Ascending aorta (tissue), 2 donors: ENCODE results near the gene UNC5C. TPM values are rescaled to one million over a fixed set of nuclear protein-coding genes. Genes with fewer than 3 reads are reported as not detected.

Source experiments
- DNase-seq, 2 donors: peaks; one replicate each; pipeline ENCODE4 v3.0.0-alpha.2; 2019; ENCODE audit warnings: low spot score in 2 of 2
- H3K27ac ChIP-seq, 2 donors: fragments of 200-600 bp; sonication (generic); one replicate each; pipeline ENCODE4 v1.5.1; 2016 to 2017; ENCODE audit warnings: mild to moderate bottlenecking in 1 of 2
- H3K27me3 ChIP-seq: fragments of 200-600 bp; sonication (generic); one replicate; pipeline ENCODE4 v1.5.1; 2017
- H3K36me3 ChIP-seq, 2 donors: fragments of 200-600 bp; sonication (generic); one replicate each; pipeline ENCODE4 v1.5.1; 2016
- H3K4me1 ChIP-seq, 2 donors: fragments of 200-600 bp; sonication (generic); one replicate each; pipeline ENCODE4 v1.5.1; 2016 to 2017; ENCODE audit warnings: mild to moderate bottlenecking in 1 of 2
- H3K4me3 ChIP-seq, 2 donors: fragments of 200-600 bp; sonication (generic); one replicate each; pipeline ENCODE4 v1.5.1; 2016 to 2017; ENCODE audit warnings: mild to moderate bottlenecking in 1 of 2
- H3K9me3 ChIP-seq, 2 donors: fragments of 200-600 bp; sonication (generic); one replicate each; pipeline ENCODE4 v1.5.1; 2016
- CTCF ChIP-seq, 3 experiments: fragments of 200-600 bp in 2 of 3; fragments of 450-650 bp in 1 of 3; sonication (generic) in 2 of 3; IDR thresholded peaks; one replicate each; pipeline ENCODE4 v1.5.1; 2016 to 2019; ENCODE audit warnings: antibody characterized with exemption in 3 of 3, mild to moderate bottlenecking in 1 of 3, moderate library complexity in 1 of 3
- intact Hi-C: fragments of 100-400 bp; cut with DNase I; formaldehyde crosslinking; loops from one replicate; pipeline ENCODE4 v1.15.1; 2023
- total RNA-seq: library from RNA; depleted of rRNA; stranded (reverse); fragments of >200 nt; gene quantifications from one replicate; pipeline ENCODE4 v1.1.0, GENCODE V29; 2016

UNC5C gene
- total RNA-seq, 1 donor from 2014 or later, result 13.3 TPM

DNA sequence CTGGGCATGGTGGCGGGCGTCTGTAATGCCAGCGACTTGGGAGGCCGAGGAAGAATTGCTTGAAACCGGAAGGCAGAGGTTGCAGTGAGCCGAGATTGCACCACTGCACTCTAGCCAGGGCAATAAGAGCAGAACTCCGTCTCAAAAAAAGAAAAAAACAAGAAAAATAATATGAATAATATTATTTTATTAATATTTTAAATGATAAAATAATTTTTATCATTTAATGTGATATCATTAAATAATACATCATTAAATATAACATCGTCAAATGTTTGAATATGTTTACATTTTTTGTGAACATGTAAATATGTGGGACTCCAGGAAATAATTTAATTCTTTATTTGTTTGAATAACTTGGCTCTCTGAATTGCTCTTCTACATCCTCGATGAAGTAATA is 15.5 kb downstream of the UNC5C start:
- intact Hi-C loops, result loop anchor here (2.0 kb wide), 1 partner anchor 16 kb away; the partner anchor contains the start of gene UNC5C
- Histone ChIP-seq H3K27ac (peak overlapping the region; percentile 40 to 50), H3K36me3 (no peaks in the 10 kb centered on the region), H3K4me1 (peaks cover 0 to 2% of the 10 kb centered on the region in 2 donors), H3K4me3 (peak overlapping the region in 1 of 2 donors; percentile 18), H3K9me3 (no peaks in the 10 kb centered on the region), H3K27me3 (no peaks in the 10 kb centered on the region)
- TF ChIP-seq CTCF (IDR thresholded peaks at IDR 0.05), result no peak
- no peak for DNase-seq

- no peak for TF ChIP-seq CTCF (IDR thresholded peaks at IDR 0.05)
- no peaks in the 10 kb centered on the region for H3K9me3 ChIP-seq
These were observed 16.5 kb downstream of the UNC5C start for GRCh38 chr4:95532305-95532704.

GRCh38 chr4:95531141-95531540 is 17.6 kb downstream of the UNC5C start:
- Histone ChIP-seq H3K27ac (peak overlapping the region in 1 of 2 donors; percentile 8), H3K9me3 (no peaks in the 10 kb centered on the region), H3K27me3 (no peaks in the 10 kb centered on the region), H3K36me3 (no peaks in the 10 kb centered on the region), H3K4me1 (no peaks in the 10 kb centered on the region), H3K4me3 (no peak overlapping the region)
- no peak for TF ChIP-seq CTCF (IDR thresholded peaks at IDR 0.05)
- DNase-seq, result no peak
- intact Hi-C loops, result no loop called here

More at GRCh38 chr4:95532305-95532704, 16.5 kb downstream of the UNC5C start:
- Histone ChIP-seq H3K27ac (peak overlapping the region in 1 of 2 donors; percentile 50), H3K36me3 (no peaks in the 10 kb centered on the region), H3K4me1 (no peaks in the 10 kb centered on the region), H3K4me3 (no peak overlapping the region), H3K27me3 (no peaks in the 10 kb centered on the region)
- no peak for DNase-seq
- intact Hi-C loops, result loop anchor here (2.0 kb wide), 1 partner anchor 16 kb away; the partner anchor contains the start of gene UNC5C

DNA sequence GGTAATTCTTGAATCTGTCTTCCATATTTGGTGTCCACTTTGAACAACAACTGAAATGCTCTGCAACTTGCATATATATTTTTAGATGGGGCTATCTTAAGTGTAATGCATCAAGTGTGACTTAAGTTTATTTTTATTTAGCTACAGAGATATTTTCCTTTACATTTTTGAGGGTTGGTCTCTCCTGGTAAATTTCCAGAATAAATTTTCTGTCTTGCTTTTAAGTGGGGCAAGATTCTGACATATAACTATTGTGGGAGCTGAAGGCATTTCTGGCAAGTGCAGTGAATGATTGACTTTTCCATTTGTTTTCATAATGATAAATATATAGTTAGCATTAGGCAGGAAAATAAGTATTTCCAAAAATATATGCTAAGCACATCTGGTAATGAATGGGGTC is 18.8 kb downstream of the UNC5C start:
- no peak for DNase-seq
- H3K36me3 ChIP-seq, result no peaks in the 10 kb centered on the region
- peaks cover 0 to under 1% of the 10 kb centered on the region in 2 donors for H3K4me1 ChIP-seq
- TF ChIP-seq CTCF (IDR thresholded peaks at IDR 0.05), result no peak
- no peaks in the 10 kb centered on the region for H3K9me3 ChIP-seq
- no peak overlapping the region for H3K4me3 ChIP-seq
- H3K27me3 ChIP-seq, result no peaks in the 10 kb centered on the region
- H3K27ac ChIP-seq, result peak overlapping the region in 1 of 2 donors; percentile 13
- intact Hi-C loops, result no loop called here

GRCh38 chr4:95528388-95528948 is 20.3 kb downstream of the UNC5C start:
- Histone ChIP-seq H3K4me3 (peak overlapping the region in 1 of 2 donors; percentile 44), H3K36me3 (no peaks in the 10 kb centered on the region), H3K9me3 (no peaks in the 10 kb centered on the region), H3K27me3 (no peaks in the 10 kb centered on the region), H3K4me1 (peaks cover 0 to 2% of the 10 kb centered on the region in 2 donors), H3K27ac (peak overlapping the region in 1 of 2 donors; percentile 14)
- no peak for DNase-seq
- TF ChIP-seq CTCF (IDR thresholded peaks at IDR 0.05), result no peak
- intact Hi-C loops, result no loop called here
